HG02763 (cell line): ENCODE results near the gene SPC24.
"Not testable (repeated sequence)": the region's sequence is repeated elsewhere in the genome, so short reads cannot be mapped to it uniquely, and the experiment has no call there.

ENCODE experiments used
- ATAC-seq: cut with Tn5 transposase; IDR thresholded peaks from one replicate; pipeline ENCODE4 v1.9.1; 2021; ENCODE audit warnings: mild to moderate bottlenecking, moderate library complexity; ENCODE audit not compliant: unreplicated experiment

SPC24 gene

GRCh38 chr19:11131471-11131870 lies 24.1 kb downstream of the SPC24 start:
- ATAC-seq, result no peak

GRCh38 chr19:11130824-11131455 lies 24.6 kb downstream of the SPC24 start:
- ATAC-seq, result no peak

- no peak for ATAC-seq
These were observed 27.7 kb downstream of the SPC24 start for GRCh38 chr19:11127905-11128304.

GRCh38 chr19:11125994-11126685 lies 29.4 kb downstream of the SPC24 start:
- ATAC-seq, result no peak

GRCh38 chr19:11124157-11124556 lies 31.4 kb downstream of the SPC24 start:
- not testable (repeated sequence) for ATAC-seq

GRCh38 chr19:11123114-11123513 lies 32.5 kb downstream of the SPC24 start:
- no peak for ATAC-seq

- not testable (repeated sequence) for ATAC-seq
These were observed 33.6 kb downstream of the SPC24 start for GRCh38 chr19:11121963-11122362.

- ATAC-seq, result no peak
These were observed 39.1 kb downstream of the SPC24 start for GRCh38 chr19:11116507-11116906.

- ATAC-seq, result no peak
These were observed 39.6 kb downstream of the SPC24 start for GRCh38 chr19:11115895-11116446.

- no peak for ATAC-seq
These were observed 40.5 kb downstream of the SPC24 start for GRCh38 chr19:11115042-11115441.

GRCh38 chr19:11113140-11113708 lies 42.4 kb downstream of the SPC24 start:
- no peak for ATAC-seq

- no peak for ATAC-seq
These were observed 43.8 kb downstream of the SPC24 start for GRCh38 chr19:11111771-11112144.

GRCh38 chr19:11111117-11111770 lies 44.3 kb downstream of the SPC24 start:
- ATAC-seq, result no peak

GRCh38 chr19:11108746-11109145 lies 46.8 kb downstream of the SPC24 start:
- no peak for ATAC-seq

- no peak for ATAC-seq
These were observed 49.1 kb downstream of the SPC24 start for GRCh38 chr19:11106477-11106876.

- ATAC-seq, result no peak
These were observed 50.5 kb downstream of the SPC24 start for GRCh38 chr19:11105014-11105636.

- not testable (repeated sequence) for ATAC-seq
These were observed 51.9 kb downstream of the SPC24 start for GRCh38 chr19:11103667-11104066.

- ATAC-seq, result no peak
These were observed 52.6 kb downstream of the SPC24 start for GRCh38 chr19:11102944-11103343.

- no peak for ATAC-seq
These were observed 54.5 kb downstream of the SPC24 start for GRCh38 chr19:11101057-11101456.

- no peak for ATAC-seq
These were observed 55.5 kb downstream of the SPC24 start for GRCh38 chr19:11100049-11100448.

- ATAC-seq, result no peak
These were observed 56.7 kb downstream of the SPC24 start for GRCh38 chr19:11098861-11099260.
